GM19397 (cell line): Measurements from ENCODE around the gene WDR31.
"Not testable (repeated sequence)": the region's sequence is repeated elsewhere in the genome, so short reads cannot be mapped to it uniquely, and the experiment has no call there.

ENCODE experiments used
- ATAC-seq: cut with Tn5 transposase; IDR thresholded peaks from one replicate; pipeline ENCODE4 v1.9.1; 2021; ENCODE audit warnings: mild to moderate bottlenecking, moderate library complexity; ENCODE audit not compliant: unreplicated experiment

WDR31 gene

GRCh38 chr9:113298924-113299770 lies 40.9 kb downstream of the WDR31 start:
- no peak for ATAC-seq

GRCh38 chr9:113298311-113298710 lies 41.8 kb downstream of the WDR31 start:
- ATAC-seq, result no peak

DNA sequence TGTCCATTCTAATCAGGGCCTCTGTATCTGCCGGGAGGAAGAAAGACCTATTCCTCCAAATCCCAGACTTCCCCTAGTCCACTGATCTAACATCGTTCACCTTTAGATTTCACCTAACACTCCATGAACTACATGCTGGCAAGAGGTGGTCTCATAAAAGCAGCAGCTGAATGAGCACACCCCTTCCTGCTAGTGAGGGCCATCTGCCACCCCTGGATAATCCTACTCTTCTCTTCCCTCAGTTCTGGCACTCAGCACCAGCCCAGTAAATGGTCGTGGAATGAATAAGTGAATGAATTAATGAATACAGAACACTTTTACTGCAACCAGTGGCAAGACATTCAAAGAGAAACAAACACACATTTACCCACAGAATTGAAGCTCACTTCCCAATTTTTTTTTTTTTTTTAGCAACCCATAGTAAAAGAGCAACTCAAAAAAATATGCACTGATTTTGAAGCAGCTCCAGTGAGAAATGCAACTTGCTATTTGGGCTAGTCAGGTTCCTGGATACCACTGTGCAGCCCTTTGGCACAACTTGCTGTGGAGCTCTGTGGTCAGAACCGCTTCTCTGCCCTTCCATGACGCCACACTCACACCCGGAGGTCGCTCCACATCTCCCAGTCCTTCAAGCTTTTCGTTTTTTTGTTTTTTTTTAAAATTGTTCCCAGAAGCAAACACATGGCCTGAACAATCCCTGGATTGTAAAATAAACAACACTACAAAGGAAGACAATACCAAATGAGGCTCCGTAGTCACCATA lies 43.1 kb downstream of the WDR31 start:
- no peak for ATAC-seq

GRCh38 chr9:113296247-113296646 lies 43.8 kb downstream of the WDR31 start:
- ATAC-seq, result not testable (repeated sequence)

- no peak for ATAC-seq
Measured at GRCh38 chr9:113293285-113293878, 46.7 kb downstream of the WDR31 start.

- ATAC-seq, result no peak
Measured at GRCh38 chr9:113290052-113290607, 49.9 kb downstream of the WDR31 start.

DNA sequence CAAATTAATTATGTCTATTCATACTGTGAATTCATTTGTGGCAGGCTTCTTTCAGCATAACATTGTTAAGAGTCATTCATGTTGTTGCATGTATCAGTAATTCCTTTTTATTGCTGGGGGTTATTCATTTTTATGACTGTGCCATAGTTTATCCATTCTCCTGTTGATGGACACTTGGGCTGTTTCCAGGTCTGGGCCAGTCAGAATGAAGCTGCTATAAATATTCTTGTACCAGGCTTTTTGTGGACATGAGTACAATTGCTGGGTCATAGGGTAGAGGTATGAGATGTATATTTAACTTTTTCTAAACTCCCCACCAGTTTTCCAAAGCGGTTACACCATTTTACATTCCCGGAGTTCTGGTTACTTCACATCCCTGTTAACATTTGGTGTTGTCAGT lies 51.0 kb downstream of the WDR31 start:
- ATAC-seq, result no peak

GRCh38 chr9:113281356-113281755 lies 58.7 kb downstream of the WDR31 start:
- no peak for ATAC-seq

- no peak for ATAC-seq
Measured at GRCh38 chr9:113278840-113279239, 61.2 kb downstream of the WDR31 start.

DNA sequence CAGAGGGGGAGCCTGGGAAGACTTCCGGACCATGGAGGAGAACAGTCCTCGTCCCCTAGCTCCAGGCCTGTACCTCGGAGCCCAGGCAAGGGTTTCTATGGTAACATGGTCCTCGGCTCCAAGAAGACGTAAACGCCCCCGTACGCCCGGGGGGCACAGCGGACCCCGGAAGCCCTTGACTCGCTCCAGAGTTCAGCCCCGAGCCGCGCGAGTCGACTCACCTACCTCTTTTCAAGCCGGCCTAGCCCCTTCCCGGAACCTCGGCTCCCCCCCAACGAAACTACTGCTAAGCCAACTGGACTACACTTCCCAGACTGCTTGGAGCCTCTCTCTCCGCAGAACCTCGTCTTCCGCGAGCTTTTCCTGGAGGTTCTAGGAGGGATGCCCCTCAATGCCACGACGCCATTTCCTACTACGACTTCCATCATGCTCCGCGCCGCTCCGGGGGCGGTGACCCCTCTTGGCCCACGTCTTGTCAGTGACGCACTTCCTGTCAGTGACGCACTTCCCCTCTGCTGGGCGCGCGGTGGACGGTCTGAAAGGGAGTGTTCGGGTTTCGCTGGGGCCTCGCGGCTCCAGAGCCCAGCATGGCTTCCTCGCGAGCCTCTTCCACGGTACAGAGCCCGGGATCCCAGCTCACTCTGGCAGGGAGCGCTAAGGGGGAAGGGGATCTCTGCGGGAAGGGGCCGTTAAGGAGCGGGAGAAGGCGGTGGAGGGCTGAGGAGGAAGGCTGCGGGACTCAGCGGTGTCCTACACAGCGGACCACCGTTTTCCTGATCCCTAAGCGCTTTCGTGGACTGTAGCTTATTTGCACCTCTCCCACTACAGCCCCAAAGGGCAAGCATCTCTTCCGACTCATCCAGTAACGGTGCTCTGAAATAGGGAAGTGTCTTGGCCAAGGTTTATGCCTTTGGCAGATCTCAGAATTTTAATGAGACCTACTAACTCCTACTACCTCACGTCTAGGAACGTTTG lies 64.6 kb downstream of the WDR31 start, which contains the start of the genes CDC26 and PRPF4:
TSS of gene CDC26 (minus strand) at position 416 of the 975 bp plus-strand sequence. CDS start 3,065 bp downstream, outside the sequence.
TSS of gene PRPF4 (plus strand) at position 502 of the 975 bp plus-strand sequence. CDS start at position 588, 86 bp downstream.
- peak; percentile 99 for ATAC-seq

- peak; percentile 4 for ATAC-seq
Measured at GRCh38 chr9:113274474-113275156, 65.5 kb downstream of the WDR31 start.

GRCh38 chr9:113269871-113270270 lies 70.2 kb downstream of the WDR31 start:
- ATAC-seq, result no peak

DNA sequence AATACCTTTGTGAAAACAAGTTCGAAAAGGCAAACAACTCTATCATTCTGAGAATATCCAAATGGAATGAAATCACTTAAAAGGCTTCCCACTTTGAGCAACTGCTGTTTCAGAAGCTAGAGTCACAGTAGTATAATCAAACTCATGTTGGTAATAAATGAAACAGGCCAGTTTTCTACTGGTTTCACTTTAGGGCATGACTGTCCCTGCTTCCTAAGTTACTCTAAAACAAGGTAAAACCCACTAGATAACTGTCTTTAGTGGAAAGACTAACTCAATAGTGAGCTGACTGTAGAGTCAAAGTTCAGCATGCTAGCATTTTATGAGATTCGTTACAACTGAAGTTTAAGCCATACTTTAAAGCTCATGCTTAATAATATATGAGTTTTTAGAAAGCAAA lies 70.7 kb downstream of the WDR31 start:
- ATAC-seq, result no peak

GRCh38 chr9:113267911-113268566 lies 72.0 kb downstream of the WDR31 start:
- ATAC-seq, result no peak

GRCh38 chr9:113266174-113266573 lies 73.9 kb downstream of the WDR31 start:
- no peak for ATAC-seq
